Ishikawa (cell line): ENCODE measurements around the gene C6orf62.

Experiments used
- CEBPB ChIP-seq: IDR thresholded peaks from 2 replicates; pipeline ENCODE4 v1.6.1; 2012
- CREB1 ChIP-seq: IDR thresholded peaks from 2 replicates; pipeline ENCODE4 v1.6.1; 2012; ENCODE audit warnings: low read depth
- EGR1 ChIP-seq: IDR thresholded peaks from 2 replicates; pipeline ENCODE4 v1.6.1; 2012
- EP300 ChIP-seq: IDR thresholded peaks from 2 replicates; pipeline ENCODE4 v1.6.1; 2012; ENCODE audit warnings: borderline replicate concordance
- FOXM1 ChIP-seq: IDR thresholded peaks from 2 replicates; pipeline ENCODE4 v1.6.1; 2012; ENCODE audit warnings: low read depth, borderline replicate concordance
- RAD21 ChIP-seq: IDR thresholded peaks from 2 replicates; pipeline ENCODE4 v1.6.1; 2012; ENCODE audit warnings: low read depth
- TAF1 ChIP-seq: IDR thresholded peaks from 2 replicates; pipeline ENCODE4 v1.6.1; 2012; ENCODE audit warnings: low read depth, mild to moderate bottlenecking
- TCF12 ChIP-seq: IDR thresholded peaks from 2 replicates; pipeline ENCODE4 v1.6.1; 2012; ENCODE audit warnings: low read depth
- YY1 ChIP-seq: IDR thresholded peaks from 2 replicates; pipeline ENCODE4 v1.6.1; 2012; ENCODE audit warnings: low read depth
- ZBTB7A ChIP-seq: IDR thresholded peaks from 2 replicates; pipeline ENCODE4 v1.6.1; 2012; ENCODE audit warnings: low read depth
- TF ChIP-seq, protein P1 (sequence below): IDR thresholded peaks from 2 replicates; pipeline ENCODE4 v1.6.1; 2012; ENCODE audit warnings: low read depth, mild to moderate bottlenecking
- TF ChIP-seq, protein P2 (sequence below): IDR thresholded peaks from 2 replicates; pipeline ENCODE4 v1.6.1; 2012

GRCh38 chr6:24686946-24687345, 32.0 kb downstream of the C6orf62 start:
- TF ChIP-seq, protein P1, sequence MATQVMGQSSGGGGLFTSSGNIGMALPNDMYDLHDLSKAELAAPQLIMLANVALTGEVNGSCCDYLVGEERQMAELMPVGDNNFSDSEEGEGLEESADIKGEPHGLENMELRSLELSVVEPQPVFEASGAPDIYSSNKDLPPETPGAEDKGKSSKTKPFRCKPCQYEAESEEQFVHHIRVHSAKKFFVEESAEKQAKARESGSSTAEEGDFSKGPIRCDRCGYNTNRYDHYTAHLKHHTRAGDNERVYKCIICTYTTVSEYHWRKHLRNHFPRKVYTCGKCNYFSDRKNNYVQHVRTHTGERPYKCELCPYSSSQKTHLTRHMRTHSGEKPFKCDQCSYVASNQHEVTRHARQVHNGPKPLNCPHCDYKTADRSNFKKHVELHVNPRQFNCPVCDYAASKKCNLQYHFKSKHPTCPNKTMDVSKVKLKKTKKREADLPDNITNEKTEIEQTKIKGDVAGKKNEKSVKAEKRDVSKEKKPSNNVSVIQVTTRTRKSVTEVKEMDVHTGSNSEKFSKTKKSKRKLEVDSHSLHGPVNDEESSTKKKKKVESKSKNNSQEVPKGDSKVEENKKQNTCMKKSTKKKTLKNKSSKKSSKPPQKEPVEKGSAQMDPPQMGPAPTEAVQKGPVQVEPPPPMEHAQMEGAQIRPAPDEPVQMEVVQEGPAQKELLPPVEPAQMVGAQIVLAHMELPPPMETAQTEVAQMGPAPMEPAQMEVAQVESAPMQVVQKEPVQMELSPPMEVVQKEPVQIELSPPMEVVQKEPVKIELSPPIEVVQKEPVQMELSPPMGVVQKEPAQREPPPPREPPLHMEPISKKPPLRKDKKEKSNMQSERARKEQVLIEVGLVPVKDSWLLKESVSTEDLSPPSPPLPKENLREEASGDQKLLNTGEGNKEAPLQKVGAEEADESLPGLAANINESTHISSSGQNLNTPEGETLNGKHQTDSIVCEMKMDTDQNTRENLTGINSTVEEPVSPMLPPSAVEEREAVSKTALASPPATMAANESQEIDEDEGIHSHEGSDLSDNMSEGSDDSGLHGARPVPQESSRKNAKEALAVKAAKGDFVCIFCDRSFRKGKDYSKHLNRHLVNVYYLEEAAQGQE: no peak
- TF ChIP-seq TCF12 (no peak), CREB1 (no peak), YY1 (no peak), EP300 (no peak), RAD21 (no peak), FOXM1 (no peak), EGR1 (no peak), ZBTB7A (no peak), TAF1 (no peak), CEBPB (no peak)
- TF ChIP-seq, protein P2, sequence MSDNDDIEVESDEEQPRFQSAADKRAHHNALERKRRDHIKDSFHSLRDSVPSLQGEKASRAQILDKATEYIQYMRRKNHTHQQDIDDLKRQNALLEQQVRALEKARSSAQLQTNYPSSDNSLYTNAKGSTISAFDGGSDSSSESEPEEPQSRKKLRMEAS: no peak
